Suprapubic skin (tissue), 4 donors: ENCODE data around the gene TAS2R20.

ENCODE experiments used
- POLR2A ChIP-seq, 2 donors: fragments of 450-650 bp; IDR thresholded peaks; one replicate each; pipeline ENCODE4 v1.6.1; 2017; ENCODE audit warnings: antibody characterized with exemption in 2 of 2, mild to moderate bottlenecking in 2 of 2, moderate library complexity in 2 of 2
- POLR2AphosphoS5 ChIP-seq, 3 donors: sonication (generic); formaldehyde crosslinking; IDR thresholded peaks; one replicate each; pipeline ENCODE4 v1.6.1; 2017; ENCODE audit warnings: antibody characterized with exemption in 3 of 3
- TF ChIP-seq, protein P1 (sequence below), 2 donors: fragments of 200-600 bp in 1 of 2; fragments of 450-650 bp in 1 of 2; sonication (generic) in 1 of 2; IDR thresholded peaks; one replicate each; pipeline ENCODE4 v1.5.1; 2016 to 2019; ENCODE audit warnings: antibody characterized with exemption in 2 of 2, mild to moderate bottlenecking in 1 of 2, moderate library complexity in 1 of 2

DNA sequence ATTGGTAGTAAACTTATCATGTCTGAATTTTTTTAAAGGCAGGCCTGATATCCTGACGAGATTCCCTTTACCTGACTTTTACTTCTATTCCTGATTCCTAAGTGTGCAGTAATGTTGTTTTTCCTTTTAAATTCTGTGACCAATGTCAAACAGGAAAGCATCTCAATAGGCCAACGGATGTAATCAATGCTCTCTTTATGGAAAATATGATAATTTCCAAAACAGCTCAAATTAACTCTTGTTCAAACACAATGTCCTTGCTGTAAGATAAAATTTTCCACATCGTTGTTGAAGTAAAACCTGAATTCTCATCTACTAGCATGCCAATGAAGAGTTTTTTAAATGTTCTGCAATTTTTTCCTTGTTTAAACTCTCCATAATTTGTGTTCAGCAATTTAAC lies 41.1 kb upstream of the TAS2R20 start:
- TF ChIP-seq, protein P1, sequence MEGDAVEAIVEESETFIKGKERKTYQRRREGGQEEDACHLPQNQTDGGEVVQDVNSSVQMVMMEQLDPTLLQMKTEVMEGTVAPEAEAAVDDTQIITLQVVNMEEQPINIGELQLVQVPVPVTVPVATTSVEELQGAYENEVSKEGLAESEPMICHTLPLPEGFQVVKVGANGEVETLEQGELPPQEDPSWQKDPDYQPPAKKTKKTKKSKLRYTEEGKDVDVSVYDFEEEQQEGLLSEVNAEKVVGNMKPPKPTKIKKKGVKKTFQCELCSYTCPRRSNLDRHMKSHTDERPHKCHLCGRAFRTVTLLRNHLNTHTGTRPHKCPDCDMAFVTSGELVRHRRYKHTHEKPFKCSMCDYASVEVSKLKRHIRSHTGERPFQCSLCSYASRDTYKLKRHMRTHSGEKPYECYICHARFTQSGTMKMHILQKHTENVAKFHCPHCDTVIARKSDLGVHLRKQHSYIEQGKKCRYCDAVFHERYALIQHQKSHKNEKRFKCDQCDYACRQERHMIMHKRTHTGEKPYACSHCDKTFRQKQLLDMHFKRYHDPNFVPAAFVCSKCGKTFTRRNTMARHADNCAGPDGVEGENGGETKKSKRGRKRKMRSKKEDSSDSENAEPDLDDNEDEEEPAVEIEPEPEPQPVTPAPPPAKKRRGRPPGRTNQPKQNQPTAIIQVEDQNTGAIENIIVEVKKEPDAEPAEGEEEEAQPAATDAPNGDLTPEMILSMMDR (IDR thresholded peaks at IDR 0.05) = no peak
- no peak for TF ChIP-seq POLR2A (IDR thresholded peaks at IDR 0.05)
- no peak for TF ChIP-seq POLR2AphosphoS5 (IDR thresholded peaks at IDR 0.05)
